ENCODE results near the gene MCCC2. TPM values are rescaled to one million over a fixed set of nuclear protein-coding genes. Genes with fewer than 3 reads are reported as not detected.
"Not testable (repeated sequence)": the region's sequence is repeated elsewhere in the genome, so short reads cannot be mapped to it uniquely, and the experiment has no call there.

Gene MCCC2
- polyA plus RNA-seq, 1 donor (not counting 4 experiments of a cell fraction or from before 2014, with no cell fraction given): 52.5 TPM

- H3K27me3 ChIP-seq (ENCODE audit: control insufficient read depth, extremely low read depth, insufficient read depth, low read length): no peaks in the 10 kb centered on the region
- DNase-seq (ENCODE audit: low read depth, low spot score) (no peak), FAIRE-seq (no peak)
- H3K9ac ChIP-seq (ENCODE audit: control insufficient read depth, extremely low read depth, insufficient read depth, low read length): no peak overlapping the region
- no peaks in the 10 kb centered on the region for H3K9me3 ChIP-seq (ENCODE audit: control insufficient read depth, low read depth, low read length)
- H3K79me2 ChIP-seq (ENCODE audit: control insufficient read depth, insufficient read depth, low read length): no peaks in the 10 kb centered on the region
- H3K4me3 ChIP-seq (ENCODE audit: control insufficient read depth in 2 of 3, extremely low read depth in 1 of 3, insufficient read depth in 2 of 3, low read depth in 1 of 3, low read length in 3 of 3): no peak overlapping the region
- H3K36me3 ChIP-seq (ENCODE audit: control insufficient read depth in 2 of 2, extremely low read depth in 1 of 2, insufficient read depth in 2 of 2, low read length in 2 of 2): peaks cover 0 to 7% of the 10 kb centered on the region in 2 experiments
- H4K20me1 ChIP-seq (ENCODE audit: control insufficient read depth, extremely low read depth, insufficient read depth, low read length): no peaks in the 10 kb centered on the region
- no peak overlapping the region for H2AFZ ChIP-seq (ENCODE audit: control insufficient read depth, low read length)
- dilution Hi-C loops (cut with MboI; ENCODE audit: extremely low pct_ligation_motif_present, low sequenced_read_pairs): no loop called here
- no peak overlapping the region for H3K27ac ChIP-seq (ENCODE audit: control insufficient read depth, insufficient read depth, low read length)
- H3K4me2 ChIP-seq (ENCODE audit: control insufficient read depth, extremely low read depth, insufficient read depth, low read depth, low read length): no peak overlapping the region
- H3K4me1 ChIP-seq (ENCODE audit: control insufficient read depth, extremely low read depth, insufficient read depth, low read length): no peaks in the 10 kb centered on the region
- H3K9me1 ChIP-seq (ENCODE audit: control insufficient read depth, extremely low read depth, insufficient read depth, low read length): no peaks in the 10 kb centered on the region
- no peak for TF ChIP-seq EZH2 (IDR thresholded peaks at IDR 0.05; ENCODE audit: low read length)
- TF ChIP-seq CTCF (optimal IDR thresholded peaks at IDR 0.05 in 1 of 3, IDR thresholded peaks at IDR 0.05 in 1 of 3, conservative IDR thresholded peaks at IDR 0.05 in 1 of 3; ENCODE audit: extremely low read depth in 1 of 3, insufficient read depth in 2 of 3, low read length in 3 of 3): no peak
Measured at GRCh38 chr5:71573591-71573990, 13.5 kb upstream of the MCCC2 start.

- H2AFZ ChIP-seq (ENCODE audit: control insufficient read depth, low read length); DNase-seq (ENCODE audit: low read depth, low spot score); H3K9ac ChIP-seq (ENCODE audit: control insufficient read depth, extremely low read depth, insufficient read depth, low read length); H3K4me1 ChIP-seq (ENCODE audit: control insufficient read depth, extremely low read depth, insufficient read depth, low read length); H3K4me3 ChIP-seq (ENCODE audit: control insufficient read depth in 2 of 3, extremely low read depth in 1 of 3, insufficient read depth in 2 of 3, low read depth in 1 of 3, low read length in 3 of 3); dilution Hi-C loops (cut with MboI; ENCODE audit: extremely low pct_ligation_motif_present, low sequenced_read_pairs); FAIRE-seq; H3K9me1 ChIP-seq (ENCODE audit: control insufficient read depth, extremely low read depth, insufficient read depth, low read length); H3K27me3 ChIP-seq (ENCODE audit: control insufficient read depth, extremely low read depth, insufficient read depth, low read length); H3K4me2 ChIP-seq (ENCODE audit: control insufficient read depth, extremely low read depth, insufficient read depth, low read depth, low read length); H3K36me3 ChIP-seq (ENCODE audit: control insufficient read depth in 2 of 2, extremely low read depth in 1 of 2, insufficient read depth in 2 of 2, low read length in 2 of 2); H3K79me2 ChIP-seq (ENCODE audit: control insufficient read depth, insufficient read depth, low read length); H4K20me1 ChIP-seq (ENCODE audit: control insufficient read depth, extremely low read depth, insufficient read depth, low read length); H3K9me3 ChIP-seq (ENCODE audit: control insufficient read depth, low read depth, low read length); H3K27ac ChIP-seq (ENCODE audit: control insufficient read depth, insufficient read depth, low read length): not testable (repeated sequence)
Measured at GRCh38 chr5:71575588-71575987, 11.6 kb upstream of the MCCC2 start.

GRCh38 chr5:71576241-71576640, 10.9 kb upstream of the MCCC2 start:
- FAIRE-seq: no peak
- Histone ChIP-seq H3K27ac (ENCODE audit: control insufficient read depth, insufficient read depth, low read length) (no peak overlapping the region), H3K9ac (ENCODE audit: control insufficient read depth, extremely low read depth, insufficient read depth, low read length) (no peak overlapping the region), H3K27me3 (ENCODE audit: control insufficient read depth, extremely low read depth, insufficient read depth, low read length) (no peaks in the 10 kb centered on the region), H3K79me2 (ENCODE audit: control insufficient read depth, insufficient read depth, low read length) (no peaks in the 10 kb centered on the region), H3K9me3 (ENCODE audit: control insufficient read depth, low read depth, low read length) (no peaks in the 10 kb centered on the region), H3K4me2 (ENCODE audit: control insufficient read depth, extremely low read depth, insufficient read depth, low read depth, low read length) (no peak overlapping the region), H3K4me1 (ENCODE audit: control insufficient read depth, extremely low read depth, insufficient read depth, low read length) (no peaks in the 10 kb centered on the region), H3K36me3 (ENCODE audit: control insufficient read depth in 2 of 2, extremely low read depth in 1 of 2, insufficient read depth in 2 of 2, low read length in 2 of 2) (peaks cover 0 to 7% of the 10 kb centered on the region in 2 experiments), H3K9me1 (ENCODE audit: control insufficient read depth, extremely low read depth, insufficient read depth, low read length) (no peaks in the 10 kb centered on the region), H4K20me1 (ENCODE audit: control insufficient read depth, extremely low read depth, insufficient read depth, low read length) (no peaks in the 10 kb centered on the region), H3K4me3 (ENCODE audit: control insufficient read depth in 2 of 3, extremely low read depth in 1 of 3, insufficient read depth in 2 of 3, low read depth in 1 of 3, low read length in 3 of 3) (no peak overlapping the region), H2AFZ (ENCODE audit: control insufficient read depth, low read length) (no peak overlapping the region)
- no peak for DNase-seq (ENCODE audit: low read depth, low spot score)
- TF ChIP-seq CTCF (optimal IDR thresholded peaks at IDR 0.05 in 1 of 3, IDR thresholded peaks at IDR 0.05 in 1 of 3, conservative IDR thresholded peaks at IDR 0.05 in 1 of 3; ENCODE audit: extremely low read depth in 1 of 3, insufficient read depth in 2 of 3, low read length in 3 of 3) (no peak), EZH2 (IDR thresholded peaks at IDR 0.05; ENCODE audit: low read length) (no peak)
- dilution Hi-C loops (cut with MboI; ENCODE audit: extremely low pct_ligation_motif_present, low sequenced_read_pairs): no loop called here

- H3K4me1 ChIP-seq (ENCODE audit: control insufficient read depth, extremely low read depth, insufficient read depth, low read length); dilution Hi-C loops (cut with MboI; ENCODE audit: extremely low pct_ligation_motif_present, low sequenced_read_pairs); H3K4me3 ChIP-seq (ENCODE audit: control insufficient read depth in 2 of 3, extremely low read depth in 1 of 3, insufficient read depth in 2 of 3, low read depth in 1 of 3, low read length in 3 of 3); H2AFZ ChIP-seq (ENCODE audit: control insufficient read depth, low read length); DNase-seq (ENCODE audit: low read depth, low spot score); FAIRE-seq; H3K36me3 ChIP-seq (ENCODE audit: control insufficient read depth in 2 of 2, extremely low read depth in 1 of 2, insufficient read depth in 2 of 2, low read length in 2 of 2); H3K9ac ChIP-seq (ENCODE audit: control insufficient read depth, extremely low read depth, insufficient read depth, low read length); H3K9me1 ChIP-seq (ENCODE audit: control insufficient read depth, extremely low read depth, insufficient read depth, low read length); H4K20me1 ChIP-seq (ENCODE audit: control insufficient read depth, extremely low read depth, insufficient read depth, low read length); H3K27ac ChIP-seq (ENCODE audit: control insufficient read depth, insufficient read depth, low read length); H3K27me3 ChIP-seq (ENCODE audit: control insufficient read depth, extremely low read depth, insufficient read depth, low read length); H3K9me3 ChIP-seq (ENCODE audit: control insufficient read depth, low read depth, low read length); H3K4me2 ChIP-seq (ENCODE audit: control insufficient read depth, extremely low read depth, insufficient read depth, low read depth, low read length); H3K79me2 ChIP-seq (ENCODE audit: control insufficient read depth, insufficient read depth, low read length): not testable (repeated sequence)
Measured at GRCh38 chr5:71577839-71578238, 9.3 kb upstream of the MCCC2 start.
